HepG2 (cell line): ENCODE data around the gene EGLN1. TPM values are rescaled to one million over a fixed set of nuclear protein-coding genes. Genes with fewer than 3 reads are reported as not detected.

Source experiments
- AHDC1 ChIP-seq: sonication (generic); formaldehyde crosslinking; IDR thresholded peaks from 2 replicates; pipeline ENCODE4 v1.5.1; 2020; ENCODE audit warnings: mild to moderate bottlenecking, missing genetic modification reagents, borderline replicate concordance
- ATM ChIP-seq: fragments of 450-650 bp; IDR thresholded peaks from 2 replicates; pipeline ENCODE4 v1.7.1; 2017; ENCODE audit warnings: mild to moderate bottlenecking, borderline replicate concordance
- FLYWCH1 ChIP-seq: sonication (generic); formaldehyde crosslinking; IDR thresholded peaks from 2 replicates; pipeline ENCODE4 v1.8.1; 2023; ENCODE audit warnings: mild to moderate bottlenecking, missing genetic modification reagents
- HINFP ChIP-seq: sonication (generic); formaldehyde crosslinking; IDR thresholded peaks from 2 replicates; pipeline ENCODE4 v1.4.0; 2020; ENCODE audit warnings: low read depth, mild to moderate bottlenecking, missing genetic modification reagents
- IKZF4 ChIP-seq: sonication (generic); formaldehyde crosslinking; IDR thresholded peaks from 2 replicates; pipeline ENCODE4 v1.5.1; 2020; ENCODE audit warnings: borderline replicate concordance, mild to moderate bottlenecking, low read depth, missing genetic modification reagents; ENCODE audit errors: not compliant biosample characterization
- KLF6 ChIP-seq: IDR thresholded peaks from 2 replicates; pipeline ENCODE4 v1.8.0; 2016; ENCODE audit warnings: missing biosample characterization, missing genetic modification reagents
- PHF20 ChIP-seq: sonication (generic); formaldehyde crosslinking; IDR thresholded peaks from 2 replicates; pipeline ENCODE4 v1.5.0; 2020; ENCODE audit warnings: mild to moderate bottlenecking, missing genetic modification reagents
- REPIN1 ChIP-seq: sonication (generic); formaldehyde crosslinking; IDR thresholded peaks from 2 replicates; pipeline ENCODE4 v1.8.0; 2022; ENCODE audit warnings: missing genetic modification reagents, low read depth, mild to moderate bottlenecking, borderline replicate concordance
- RXRB ChIP-seq: IDR thresholded peaks from 2 replicates; pipeline ENCODE4 v1.6.1; 2016; ENCODE audit warnings: borderline replicate concordance, missing genetic modification reagents, missing compliant biosample characterization
- SALL1 ChIP-seq: sonication (generic); formaldehyde crosslinking; IDR thresholded peaks from 2 replicates; pipeline ENCODE4 v1.8.0; 2022; ENCODE audit warnings: mild to moderate bottlenecking, missing genetic modification reagents
- SIN3A ChIP-seq: IDR thresholded peaks from 2 replicates; pipeline ENCODE4 v1.6.1; 2011; ENCODE audit warnings: low read depth, mild to moderate bottlenecking, control low read depth, low read length, borderline replicate concordance
- SOX6 ChIP-seq, 2 experiments: fragments of 450-650 bp in 1 of 2; sonication (generic) in 1 of 2; formaldehyde crosslinking in 1 of 2; IDR thresholded peaks; 2 replicates each; pipeline versions ENCODE4 v1.4.0 to v1.6.1; 2017 to 2020; ENCODE audit warnings: antibody characterized with exemption in 1 of 2, mild to moderate bottlenecking in 1 of 2, missing genetic modification reagents in 1 of 2
- SYNCRIP ChIP-seq: fragments of 200-400 bp; formaldehyde crosslinking; IDR thresholded peaks from 2 replicates; pipeline ENCODE4 v1.6.1; 2018; ENCODE audit warnings: mild to moderate bottlenecking, low read depth, low read length; ENCODE audit not compliant: insufficient read depth
- TOE1 ChIP-seq: sonication (generic); formaldehyde crosslinking; IDR thresholded peaks from 2 replicates; pipeline ENCODE4 v1.4.0; 2020; ENCODE audit warnings: mild to moderate bottlenecking, missing genetic modification reagents
- ZBTB46 ChIP-seq: sonication (generic); formaldehyde crosslinking; IDR thresholded peaks from 2 replicates; pipeline ENCODE4 v1.4.0; 2020; ENCODE audit warnings: mild to moderate bottlenecking, missing genetic modification reagents, borderline replicate concordance
- ZC3H4 ChIP-seq: sonication (generic); formaldehyde crosslinking; IDR thresholded peaks from 2 replicates; pipeline ENCODE4 v1.4.0; 2020; ENCODE audit warnings: missing genetic modification reagents, borderline replicate concordance
- ZFP37 ChIP-seq: sonication (generic); formaldehyde crosslinking; IDR thresholded peaks from 2 replicates; pipeline ENCODE4 v1.4.0; 2020; ENCODE audit warnings: missing genetic modification reagents, borderline replicate concordance
- ZNF383 ChIP-seq: sonication (generic); formaldehyde crosslinking; IDR thresholded peaks from 2 replicates; pipeline ENCODE4 v1.4.0; 2020; ENCODE audit warnings: missing genetic modification reagents, mild to moderate bottlenecking, borderline replicate concordance
- ZNF546 ChIP-seq: sonication (generic); formaldehyde crosslinking; conservative IDR thresholded peaks from 2 replicates; pipeline ENCODE4 v1.8.1; 2023; ENCODE audit warnings: mild to moderate bottlenecking, missing genetic modification reagents
- ZNF644 ChIP-seq: IDR thresholded peaks from 2 replicates; pipeline ENCODE4 v1.6.1; 2016; ENCODE audit warnings: low read depth
- ZNF749 ChIP-seq: sonication (generic); formaldehyde crosslinking; IDR thresholded peaks from 2 replicates; pipeline ENCODE4 v1.8.0; 2022; ENCODE audit warnings: mild to moderate bottlenecking, missing genetic modification reagents, moderate library complexity, borderline replicate concordance
- ZNF780A ChIP-seq: sonication (generic); formaldehyde crosslinking; IDR thresholded peaks from 2 replicates; pipeline ENCODE4 v1.8.0; 2022; ENCODE audit warnings: mild to moderate bottlenecking, missing genetic modification reagents, moderate library complexity
- polyA plus RNA-seq, 8 experiments: library from polyadenylated mRNA; depleted of rRNA in 3 of 8; stranded (reverse) in 7 of 8; unstranded in 1 of 8; fragments of >200 nt; fragmentation: Illumina TruSeq in 4 of 8; extraction: Trizol in 4 of 8; gene quantifications; 2 replicates each; pipeline versions ENCODE4 v1.2.1 to v1.2.3, GENCODE V29; 2011 to 2016; ENCODE audit warnings: low read depth in 4 of 8, missing spikeins in 1 of 8, mixed read lengths in 1 of 8; ENCODE audit not compliant: insufficient read depth in 1 of 8
- total RNA-seq, 5 experiments: library from RNA; depleted of rRNA; stranded (reverse); fragments of >200 nt; fragmentation: Illumina TruSeq; extraction: Trizol; gene quantifications; 2 replicates each; pipeline ENCODE4 v1.2.3, GENCODE V29; 2016; ENCODE audit warnings: low read depth in 1 of 5

EGLN1 gene
- total and polyA plus RNA-seq, 2 of the 13 experiments (the other 11 are each of a cell fraction or from before 2014, with no cell fraction given) = 34.4 to 44.1 TPM

GRCh38 chr1:231423648-231424047, 1.6 kb upstream of the EGLN1 start (continued):
- TF ChIP-seq ZC3H4 = no peak
- TF ChIP-seq TOE1 = no peak
- TF ChIP-seq SIN3A = 0 out of 2 replicates have a peak, but pooled peaks have one; percentile 46
- no peak for TF ChIP-seq SYNCRIP
- TF ChIP-seq SOX6 (IDR thresholded peaks at IDR 0.05) = no peak
- peak; percentile 91 for TF ChIP-seq SOX6 (CRISPR knock-in tag; IDR thresholded peaks at IDR 0.05)
- peak; percentile 97 for TF ChIP-seq AHDC1 (CRISPR knock-in tag)
- peak; percentile 23; the same call in 1 of the 2 replicates for TF ChIP-seq SALL1 (CRISPR knock-in tag)
- TF ChIP-seq ZFP37 (CRISPR knock-in tag) = no peak
- peak; percentile 65 for TF ChIP-seq ZNF644 (CRISPR knock-in tag)
- no peak for TF ChIP-seq ZNF780A
- TF ChIP-seq ZNF546 (CRISPR knock-in tag) = no peak
- TF ChIP-seq PHF20 = no peak
- TF ChIP-seq ATM = no peak
- no peak for TF ChIP-seq ZNF383 (CRISPR knock-in tag)
- no peak for TF ChIP-seq KLF6 (CRISPR knock-in tag)
- TF ChIP-seq HINFP (CRISPR knock-in tag) = no peak
- no peak for TF ChIP-seq ZNF749 (CRISPR knock-in tag)
- no peak for TF ChIP-seq ZBTB46
- no peak for TF ChIP-seq IKZF4
- TF ChIP-seq RXRB (CRISPR knock-in tag) = peak; percentile 69; the same call in 1 of the 2 replicates
- TF ChIP-seq REPIN1 (CRISPR knock-in tag) = peak; percentile 33; the same call in 1 of the 2 replicates
- TF ChIP-seq FLYWCH1 (CRISPR knock-in tag) = no peak
